Karpas-422 (cell line): ENCODE measurements around the gene SUSD6. TPM values are rescaled to one million over a fixed set of nuclear protein-coding genes. Genes with fewer than 3 reads are reported as not detected.

Experiments
- DNase-seq: peaks from one replicate; pipeline ENCODE4 v3.0.0-alpha.2; 2015
- H2AFZ ChIP-seq: fragments of 200-600 bp; sonication (generic); 2 replicates; pipeline ENCODE4 v1.6.1; 2014; ENCODE audit warnings: antibody characterized with exemption, low read length, mixed read lengths
- H3K27ac ChIP-seq: fragments of 200-600 bp; sonication (generic); 2 replicates; pipeline ENCODE4 v1.5.1; 2014; ENCODE audit warnings: mild to moderate bottlenecking, low read length, moderate library complexity
- H3K27me3 ChIP-seq: fragments of 200-600 bp; sonication (generic); 2 replicates; pipeline ENCODE4 v1.6.1; 2014; ENCODE audit warnings: low read length, mixed read lengths
- H3K36me3 ChIP-seq: fragments of 200-600 bp; sonication (generic); 2 replicates; pipeline ENCODE4 v1.6.1; 2014; ENCODE audit warnings: low read length, mixed read lengths; ENCODE audit not compliant: insufficient read depth
- H3K4me1 ChIP-seq: fragments of 200-600 bp; sonication (generic); 2 replicates; pipeline ENCODE4 v1.6.1; 2014; ENCODE audit warnings: mild to moderate bottlenecking, low read length, mixed read lengths
- H3K4me2 ChIP-seq: fragments of 200-600 bp; sonication (generic); 2 replicates; pipeline ENCODE4 v1.6.1; 2014; ENCODE audit warnings: low read length, low read depth, mild to moderate bottlenecking; ENCODE audit not compliant: poor library complexity, severe bottlenecking
- H3K4me3 ChIP-seq: fragments of 200-600 bp; sonication (generic); 2 replicates; pipeline ENCODE4 v1.5.1; 2014; ENCODE audit warnings: mild to moderate bottlenecking, antibody characterized with exemption, low read length, mixed read lengths
- H3K79me2 ChIP-seq: fragments of 200-600 bp; sonication (generic); 2 replicates; pipeline ENCODE4 v1.6.1; 2014; ENCODE audit warnings: mild to moderate bottlenecking, low read length, mixed read lengths
- H3K9ac ChIP-seq: fragments of 200-600 bp; sonication (generic); 2 replicates; pipeline ENCODE4 v1.6.0; 2014; ENCODE audit warnings: low read length
- H3K9me2 ChIP-seq: fragments of 200-600 bp; sonication (generic), shearing (Covaris generic); replicated peaks from 2 replicates; pipeline ENCODE4 v1.6.0; 2014; ENCODE audit warnings: mild to moderate bottlenecking, low read length, moderate library complexity; ENCODE audit not compliant: insufficient read depth
- H3K9me3 ChIP-seq: fragments of 300-700, 200-600 bp; sonication (generic); 2 replicates; pipeline ENCODE4 v1.6.1; 2014; ENCODE audit warnings: low read length, mixed read lengths
- H4K20me1 ChIP-seq: fragments of 200-600 bp; sonication (generic); 2 replicates; pipeline ENCODE4 v1.6.1; 2014; ENCODE audit warnings: mild to moderate bottlenecking, antibody characterized with exemption, low read length, low read depth; ENCODE audit not compliant: insufficient read depth
- total RNA-seq: library from RNA; depleted of rRNA; stranded (reverse); fragments of >200 nt; shearing (Covaris generic); gene quantifications from 2 replicates; pipeline ENCODE4 v1.2.3, GENCODE V29; 2014; ENCODE audit warnings: low replicate concordance

The SUSD6 gene
- total RNA-seq, 1 experiment from 2014 or later: 46.0 TPM

GRCh38 chr14:69705706-69706105 is 94.3 kb downstream of the SUSD6 start:
- peaks cover 91% of the 10 kb centered on the region for H3K4me1 ChIP-seq
- no peak overlapping the region for H3K4me2 ChIP-seq
- no peaks in the 10 kb centered on the region for H3K9me2 ChIP-seq
- no peak for DNase-seq
- no peak overlapping the region for H3K4me3 ChIP-seq
- no peaks in the 10 kb centered on the region for H3K9me3 ChIP-seq
- peak overlapping the region; percentile 47 for H3K27ac ChIP-seq
- peaks cover 71% of the 10 kb centered on the region for H3K79me2 ChIP-seq
- peaks cover 33% of the 10 kb centered on the region for H3K36me3 ChIP-seq
- H2AFZ ChIP-seq: no peak overlapping the region
- H3K27me3 ChIP-seq: no peaks in the 10 kb centered on the region
- peaks cover 12% of the 10 kb centered on the region; the same call in 1 of the 2 replicates for H4K20me1 ChIP-seq
- no peak overlapping the region for H3K9ac ChIP-seq

- no peaks in the 10 kb centered on the region for H3K9me2 ChIP-seq
- H3K36me3 ChIP-seq: peaks cover 55% of the 10 kb centered on the region
- no peaks in the 10 kb centered on the region for H3K27me3 ChIP-seq
- H3K4me3 ChIP-seq: no peak overlapping the region
- H3K9ac ChIP-seq: no peak overlapping the region
- no peak overlapping the region for H2AFZ ChIP-seq
- H3K4me1 ChIP-seq: peaks cover 68% of the 10 kb centered on the region
- peak overlapping the region; percentile 10; the same call in 1 of the 2 replicates for H3K27ac ChIP-seq
- H4K20me1 ChIP-seq: peaks cover 12% of the 10 kb centered on the region; the same call in 1 of the 2 replicates
- peaks cover 47% of the 10 kb centered on the region for H3K79me2 ChIP-seq
- H3K9me3 ChIP-seq: no peaks in the 10 kb centered on the region
- H3K4me2 ChIP-seq: no peak overlapping the region
- no peak for DNase-seq
Observed at GRCh38 chr14:69708049-69708448, 96.7 kb downstream of the SUSD6 start.

GRCh38 chr14:69708586-69709560 is 97.5 kb downstream of the SUSD6 start:
- peaks cover 10% of the 10 kb centered on the region; the same call in 1 of the 2 replicates for H4K20me1 ChIP-seq
- H3K27ac ChIP-seq: no peak overlapping the region
- H3K4me3 ChIP-seq: no peak overlapping the region
- H3K4me1 ChIP-seq: peaks cover 60% of the 10 kb centered on the region
- H3K79me2 ChIP-seq: peaks cover 39% of the 10 kb centered on the region
- H2AFZ ChIP-seq: no peak overlapping the region
- peaks cover 60% of the 10 kb centered on the region for H3K36me3 ChIP-seq
- H3K4me2 ChIP-seq: no peak overlapping the region
- H3K9ac ChIP-seq: no peak overlapping the region
- peak; percentile 82 for DNase-seq
- no peaks in the 10 kb centered on the region for H3K9me2 ChIP-seq
- no peaks in the 10 kb centered on the region for H3K9me3 ChIP-seq
- H3K27me3 ChIP-seq: no peaks in the 10 kb centered on the region

- H3K36me3 ChIP-seq: peaks cover 60% of the 10 kb centered on the region
- peaks cover 28% of the 10 kb centered on the region for H3K79me2 ChIP-seq
- no peaks in the 10 kb centered on the region for H3K27me3 ChIP-seq
- H3K27ac ChIP-seq: peak overlapping the region; percentile 2; the same call in 1 of the 2 replicates
- H3K9ac ChIP-seq: no peak overlapping the region
- H3K4me3 ChIP-seq: no peak overlapping the region
- no peak overlapping the region for H3K4me2 ChIP-seq
- H2AFZ ChIP-seq: no peak overlapping the region
- H3K4me1 ChIP-seq: peaks cover 48% of the 10 kb centered on the region
- no peaks in the 10 kb centered on the region; the same call in 1 of the 2 replicates for H3K9me2 ChIP-seq
- H3K9me3 ChIP-seq: no peaks in the 10 kb centered on the region
- peaks cover 10% of the 10 kb centered on the region; the same call in 1 of the 2 replicates for H4K20me1 ChIP-seq
- DNase-seq: no peak
Observed at GRCh38 chr14:69710378-69710777, 99.0 kb downstream of the SUSD6 start.

GRCh38 chr14:69711065-69711464 is 99.7 kb downstream of the SUSD6 start:
- Histone ChIP-seq H3K79me2 (peaks cover 23% of the 10 kb centered on the region), H3K27ac (no peak overlapping the region), H3K36me3 (peaks cover 60% of the 10 kb centered on the region), H2AFZ (no peak overlapping the region), H3K27me3 (no peaks in the 10 kb centered on the region), H3K4me3 (no peak overlapping the region), H3K4me2 (no peak overlapping the region), H3K4me1 (peaks cover 41% of the 10 kb centered on the region), H3K9me3 (no peaks in the 10 kb centered on the region), H3K9ac (no peak overlapping the region), H4K20me1 (peaks cover 10% of the 10 kb centered on the region; the same call in 1 of the 2 replicates), H3K9me2 (no peaks in the 10 kb centered on the region; the same call in 1 of the 2 replicates)
- no peak for DNase-seq

- Histone ChIP-seq H3K36me3 (peaks cover 60% of the 10 kb centered on the region), H3K4me2 (no peak overlapping the region), H3K79me2 (peaks cover 23% of the 10 kb centered on the region), H3K4me1 (peaks cover 37% of the 10 kb centered on the region), H4K20me1 (peaks cover 10% of the 10 kb centered on the region; the same call in 1 of the 2 replicates), H3K9me2 (no peaks in the 10 kb centered on the region; the same call in 1 of the 2 replicates), H3K9me3 (no peaks in the 10 kb centered on the region), H3K27me3 (no peaks in the 10 kb centered on the region), H3K27ac (no peak overlapping the region), H3K9ac (no peak overlapping the region), H3K4me3 (no peak overlapping the region), H2AFZ (no peak overlapping the region)
- no peak for DNase-seq
Observed at GRCh38 chr14:69711477-69711876, 100.1 kb downstream of the SUSD6 start.

GRCh38 chr14:69711881-69712560 is 100.6 kb downstream of the SUSD6 start:
- Histone ChIP-seq H3K4me2 (no peak overlapping the region), H3K9me3 (no peaks in the 10 kb centered on the region), H2AFZ (no peak overlapping the region), H3K27me3 (no peaks in the 10 kb centered on the region), H3K9me2 (no peaks in the 10 kb centered on the region; the same call in 1 of the 2 replicates), H3K4me1 (peaks cover 31% of the 10 kb centered on the region), H3K4me3 (no peak overlapping the region), H3K79me2 (peaks cover 20% of the 10 kb centered on the region), H4K20me1 (peaks cover 10% of the 10 kb centered on the region; the same call in 1 of the 2 replicates), H3K9ac (no peak overlapping the region), H3K27ac (no peak overlapping the region), H3K36me3 (peaks cover 60% of the 10 kb centered on the region)
- no peak for DNase-seq
